Measurements from ENCODE around the gene CPA3.

Gene CPA3

DNA sequence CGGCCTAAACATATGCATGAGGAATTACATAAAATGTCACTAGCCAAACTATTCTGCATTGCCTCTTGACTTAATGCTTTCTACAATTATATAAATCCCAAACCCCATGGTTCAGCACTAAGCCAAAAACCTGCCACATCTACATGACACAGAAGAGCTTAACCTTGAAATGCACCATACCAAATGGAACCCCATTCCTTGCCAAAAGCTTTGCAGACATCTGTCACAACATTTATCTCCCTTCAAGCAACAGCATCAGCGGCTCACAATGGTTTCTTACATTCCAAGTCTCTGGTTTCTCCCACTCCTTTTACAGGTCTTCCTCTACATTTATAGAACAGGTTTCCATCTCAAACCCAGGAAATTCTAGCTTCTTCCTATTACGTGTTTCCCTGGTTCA, 67.9 kb downstream of the CPA3 start:
- Histone ChIP-seq H3K4me2 (ENCODE audit: low read length) (no peak overlapping the region), H4K91ac (ENCODE audit: low read depth, low read length) (no peak overlapping the region), H3K27ac (ENCODE audit: low read depth, low read length) (no peak overlapping the region), H3K4me1 (ENCODE audit: control insufficient read depth in 1 of 2, insufficient read depth in 2 of 2, low read length in 2 of 2) (no peaks in the 10 kb centered on the region), H2AFZ (ENCODE audit: insufficient read depth, low read length, poor library complexity) (no peak overlapping the region), H3K36me3 (ENCODE audit: control insufficient read depth in 1 of 2, insufficient read depth in 2 of 2, low read length in 2 of 2) (no peaks in the 10 kb centered on the region), H3K4ac (ENCODE audit: low read depth, low read length) (no peak overlapping the region), H3K23ac (ENCODE audit: low read length) (no peak overlapping the region), H3K14ac (ENCODE audit: low read length) (no peak overlapping the region), H3K79me1 (ENCODE audit: low read length) (no peaks in the 10 kb centered on the region), H3K79me2 (ENCODE audit: control insufficient read depth, insufficient read depth, low read length, poor library complexity) (no peaks in the 10 kb centered on the region), H3K9me3 (ENCODE audit: insufficient read depth, low read depth, low read length) (peaks cover 2% of the 10 kb centered on the region), H4K8ac (ENCODE audit: low read depth, low read length) (no peak overlapping the region), H2BK5ac (ENCODE audit: low read depth, low read length, poor library complexity) (no peak overlapping the region), H3K9ac (ENCODE audit: low read length) (no peak overlapping the region), H2BK120ac (ENCODE audit: insufficient read depth, low read length, poor library complexity) (no peak overlapping the region), H2AK5ac (ENCODE audit: low read length) (no peak overlapping the region), H3K18ac (ENCODE audit: low read length) (no peak overlapping the region), H2BK12ac (ENCODE audit: low read length) (no peak overlapping the region), H4K12ac (ENCODE audit: low read depth, low read length) (no peak overlapping the region), H3K4me3 (ENCODE audit: low read depth, low read length) (no peak overlapping the region), H3K27me3 (ENCODE audit: insufficient read depth, low read length) (no peaks in the 10 kb centered on the region)
- WGBS (ENCODE audit: extremely low coverage, insufficient coverage, insufficient read length), result no CpG with 5 or more reads among the region's 3 CpGs
- no peak for DNase-seq

DNA sequence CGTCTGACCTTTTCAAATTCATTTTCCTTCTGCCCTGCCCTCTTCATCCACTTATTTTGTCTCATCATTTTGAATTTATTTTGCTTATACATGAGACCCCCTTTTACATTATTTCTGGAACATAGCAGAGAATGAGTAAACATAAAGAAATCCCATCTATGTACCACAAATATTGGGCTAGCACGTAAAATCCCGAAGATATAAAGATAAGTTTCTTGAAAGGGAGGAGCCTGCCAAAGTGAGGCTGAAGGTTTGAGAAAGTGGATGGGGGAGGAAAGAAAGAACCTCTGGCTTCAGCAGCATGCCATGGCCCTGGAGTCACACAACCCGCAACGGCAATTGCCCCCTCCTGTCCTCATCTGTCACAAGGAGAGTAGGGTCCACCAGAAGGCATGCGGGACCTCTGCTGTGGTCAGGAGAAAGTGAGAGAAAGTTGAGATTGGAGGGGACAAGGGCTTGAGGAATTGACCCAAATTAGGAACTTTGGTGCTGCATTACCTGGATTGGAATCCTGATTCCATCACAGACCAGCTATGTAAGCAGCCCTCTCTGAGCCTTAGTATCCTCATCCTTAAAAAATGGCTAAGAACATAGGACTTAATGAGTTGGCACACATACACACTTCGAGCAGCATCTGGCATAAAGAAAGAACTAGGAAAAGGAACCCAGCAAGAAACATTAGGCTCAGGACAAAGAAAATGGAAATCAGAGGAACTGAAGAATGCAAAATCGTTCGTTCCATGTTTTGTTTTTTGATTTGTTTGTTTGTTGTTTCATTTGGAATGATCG, 72.6 kb downstream of the CPA3 start:
- no CpG with 5 or more reads among the region's 10 CpGs for WGBS (ENCODE audit: extremely low coverage, insufficient coverage, insufficient read length)
- H3K4me3 ChIP-seq (ENCODE audit: low read depth, low read length), result no peak overlapping the region
- H3K4me2 ChIP-seq (ENCODE audit: low read length), result no peak overlapping the region

DNA sequence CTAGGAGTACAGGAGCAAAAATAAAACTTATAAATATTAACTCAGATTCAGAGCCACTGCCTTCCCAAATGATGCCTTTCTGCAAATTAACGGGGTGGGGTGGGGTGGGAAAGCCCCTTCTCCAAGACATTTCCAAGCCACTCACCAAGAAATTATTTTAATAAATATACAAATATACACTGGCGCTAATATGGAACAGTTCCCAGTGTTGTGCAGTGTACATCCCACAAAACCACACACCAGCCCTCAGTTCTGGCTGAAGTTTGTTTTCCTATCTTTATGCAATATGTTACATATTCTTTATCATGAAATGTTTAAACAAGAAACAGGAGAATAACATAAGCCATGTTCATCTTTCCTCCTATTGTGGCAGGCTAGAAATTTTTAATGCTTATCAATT, 73.2 kb downstream of the CPA3 start:
- no peak for DNase-seq
- no peak overlapping the region for H3K27ac ChIP-seq (ENCODE audit: low read depth, low read length)
- no peak overlapping the region for H2BK12ac ChIP-seq (ENCODE audit: low read length)
- H3K36me3 ChIP-seq (ENCODE audit: control insufficient read depth in 1 of 2, insufficient read depth in 2 of 2, low read length in 2 of 2), result no peaks in the 10 kb centered on the region
- no CpG with 5 or more reads among the region's 2 CpGs for WGBS (ENCODE audit: extremely low coverage, insufficient coverage, insufficient read length)
- no peak overlapping the region for H2AFZ ChIP-seq (ENCODE audit: insufficient read depth, low read length, poor library complexity)
- H3K4me1 ChIP-seq (ENCODE audit: control insufficient read depth in 1 of 2, insufficient read depth in 2 of 2, low read length in 2 of 2), result no peaks in the 10 kb centered on the region
- H3K9me3 ChIP-seq (ENCODE audit: insufficient read depth, low read depth, low read length), result peaks cover 2% of the 10 kb centered on the region
- H4K91ac ChIP-seq (ENCODE audit: low read depth, low read length), result no peak overlapping the region
- H3K4me3 ChIP-seq (ENCODE audit: low read depth, low read length), result no peak overlapping the region
- no peak overlapping the region for H2BK120ac ChIP-seq (ENCODE audit: insufficient read depth, low read length, poor library complexity)
- H3K79me1 ChIP-seq (ENCODE audit: low read length), result no peaks in the 10 kb centered on the region
- H2BK5ac ChIP-seq (ENCODE audit: low read depth, low read length, poor library complexity), result no peak overlapping the region
- H3K27me3 ChIP-seq (ENCODE audit: insufficient read depth, low read length), result no peaks in the 10 kb centered on the region
- no peak overlapping the region for H3K9ac ChIP-seq (ENCODE audit: low read length)
- H3K14ac ChIP-seq (ENCODE audit: low read length), result no peak overlapping the region
- H4K12ac ChIP-seq (ENCODE audit: low read depth, low read length), result no peak overlapping the region
- H3K4me2 ChIP-seq (ENCODE audit: low read length), result no peak overlapping the region
- no peak overlapping the region for H4K8ac ChIP-seq (ENCODE audit: low read depth, low read length)
- no peak overlapping the region for H2AK5ac ChIP-seq (ENCODE audit: low read length)
- H3K79me2 ChIP-seq (ENCODE audit: control insufficient read depth, insufficient read depth, low read length, poor library complexity), result no peaks in the 10 kb centered on the region
- no peak overlapping the region for H3K4ac ChIP-seq (ENCODE audit: low read depth, low read length)
- no peak overlapping the region for H3K18ac ChIP-seq (ENCODE audit: low read length)
- no peak overlapping the region for H3K23ac ChIP-seq (ENCODE audit: low read length)

More for the DNA sequence above, 72.6 kb downstream of the CPA3 start:
- Histone ChIP-seq H3K36me3 (ENCODE audit: control insufficient read depth in 1 of 2, insufficient read depth in 2 of 2, low read length in 2 of 2) (no peaks in the 10 kb centered on the region), H2AK5ac (ENCODE audit: low read length) (no peak overlapping the region), H3K14ac (ENCODE audit: low read length) (no peak overlapping the region), H3K27ac (ENCODE audit: low read depth, low read length) (no peak overlapping the region), H3K79me2 (ENCODE audit: control insufficient read depth, insufficient read depth, low read length, poor library complexity) (no peaks in the 10 kb centered on the region), H3K23ac (ENCODE audit: low read length) (no peak overlapping the region), H4K8ac (ENCODE audit: low read depth, low read length) (no peak overlapping the region), H3K9me3 (ENCODE audit: insufficient read depth, low read depth, low read length) (peaks cover 2% of the 10 kb centered on the region), H3K4me1 (ENCODE audit: control insufficient read depth in 1 of 2, insufficient read depth in 2 of 2, low read length in 2 of 2) (no peaks in the 10 kb centered on the region), H2AFZ (ENCODE audit: insufficient read depth, low read length, poor library complexity) (no peak overlapping the region), H2BK12ac (ENCODE audit: low read length) (no peak overlapping the region), H2BK120ac (ENCODE audit: insufficient read depth, low read length, poor library complexity) (no peak overlapping the region), H3K27me3 (ENCODE audit: insufficient read depth, low read length) (no peaks in the 10 kb centered on the region), H3K79me1 (ENCODE audit: low read length) (no peaks in the 10 kb centered on the region), H2BK5ac (ENCODE audit: low read depth, low read length, poor library complexity) (no peak overlapping the region), H3K4ac (ENCODE audit: low read depth, low read length) (no peak overlapping the region), H4K91ac (ENCODE audit: low read depth, low read length) (no peak overlapping the region), H3K9ac (ENCODE audit: low read length) (no peak overlapping the region), H3K18ac (ENCODE audit: low read length) (no peak overlapping the region), H4K12ac (ENCODE audit: low read depth, low read length) (no peak overlapping the region)
- DNase-seq, result no peak

DNA sequence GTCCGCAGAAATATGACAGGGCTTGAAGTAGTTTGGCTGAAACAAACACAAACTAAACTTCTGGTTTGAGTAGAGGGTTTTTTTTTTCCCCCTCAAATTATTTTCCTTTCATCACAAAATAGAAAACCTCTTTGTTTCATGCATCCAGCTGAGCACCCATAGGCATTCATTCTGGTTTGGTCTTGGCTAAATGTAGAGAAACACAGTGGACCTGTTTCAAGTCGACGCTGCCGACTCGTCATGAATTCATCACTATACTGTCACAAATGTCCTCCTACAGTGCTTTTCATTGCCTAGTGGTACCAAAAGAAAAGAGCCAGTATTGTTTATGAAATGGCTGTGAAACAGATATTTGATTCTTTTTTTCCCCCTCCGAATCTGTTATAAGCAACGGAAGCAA, 73.8 kb downstream of the CPA3 start:
- no peak overlapping the region for H3K9ac ChIP-seq (ENCODE audit: low read length)
- peaks cover 2% of the 10 kb centered on the region for H3K9me3 ChIP-seq (ENCODE audit: insufficient read depth, low read depth, low read length)
- no peak overlapping the region for H3K4ac ChIP-seq (ENCODE audit: low read depth, low read length)
- H4K12ac ChIP-seq (ENCODE audit: low read depth, low read length), result no peak overlapping the region
- H3K4me3 ChIP-seq (ENCODE audit: low read depth, low read length), result no peak overlapping the region
- H2AFZ ChIP-seq (ENCODE audit: insufficient read depth, low read length, poor library complexity), result no peak overlapping the region
- H3K36me3 ChIP-seq (ENCODE audit: control insufficient read depth in 1 of 2, insufficient read depth in 2 of 2, low read length in 2 of 2), result no peaks in the 10 kb centered on the region
- no peaks in the 10 kb centered on the region for H3K4me1 ChIP-seq (ENCODE audit: control insufficient read depth in 1 of 2, insufficient read depth in 2 of 2, low read length in 2 of 2)
- no peak overlapping the region for H2AK5ac ChIP-seq (ENCODE audit: low read length)
- DNase-seq, result no peak
- H3K14ac ChIP-seq (ENCODE audit: low read length), result no peak overlapping the region
- H3K27ac ChIP-seq (ENCODE audit: low read depth, low read length), result no peak overlapping the region
- no peak overlapping the region for H2BK5ac ChIP-seq (ENCODE audit: low read depth, low read length, poor library complexity)
- WGBS (ENCODE audit: extremely low coverage, insufficient coverage, insufficient read length), result no CpG with 5 or more reads among the region's 7 CpGs
- no peaks in the 10 kb centered on the region for H3K79me1 ChIP-seq (ENCODE audit: low read length)
- no peaks in the 10 kb centered on the region for H3K79me2 ChIP-seq (ENCODE audit: control insufficient read depth, insufficient read depth, low read length, poor library complexity)
- no peak overlapping the region for H4K91ac ChIP-seq (ENCODE audit: low read depth, low read length)
- no peak overlapping the region for H3K23ac ChIP-seq (ENCODE audit: low read length)
- H3K18ac ChIP-seq (ENCODE audit: low read length), result no peak overlapping the region
- H2BK12ac ChIP-seq (ENCODE audit: low read length), result no peak overlapping the region
- no peaks in the 10 kb centered on the region for H3K27me3 ChIP-seq (ENCODE audit: insufficient read depth, low read length)
- H3K4me2 ChIP-seq (ENCODE audit: low read length), result no peak overlapping the region
- no peak overlapping the region for H4K8ac ChIP-seq (ENCODE audit: low read depth, low read length)
- H2BK120ac ChIP-seq (ENCODE audit: insufficient read depth, low read length, poor library complexity), result no peak overlapping the region
